Measurements from ENCODE around the gene PAK5. TPM values are rescaled to one million over a fixed set of nuclear protein-coding genes. Genes with fewer than 3 reads are reported as not detected.

Gene PAK5
- not detected for total RNA-seq
- polyA plus RNA-seq, result not detected
- long read RNA-seq, donor 1, result 0 reads
- long read RNA-seq, donor 2, result 0 reads

DNA sequence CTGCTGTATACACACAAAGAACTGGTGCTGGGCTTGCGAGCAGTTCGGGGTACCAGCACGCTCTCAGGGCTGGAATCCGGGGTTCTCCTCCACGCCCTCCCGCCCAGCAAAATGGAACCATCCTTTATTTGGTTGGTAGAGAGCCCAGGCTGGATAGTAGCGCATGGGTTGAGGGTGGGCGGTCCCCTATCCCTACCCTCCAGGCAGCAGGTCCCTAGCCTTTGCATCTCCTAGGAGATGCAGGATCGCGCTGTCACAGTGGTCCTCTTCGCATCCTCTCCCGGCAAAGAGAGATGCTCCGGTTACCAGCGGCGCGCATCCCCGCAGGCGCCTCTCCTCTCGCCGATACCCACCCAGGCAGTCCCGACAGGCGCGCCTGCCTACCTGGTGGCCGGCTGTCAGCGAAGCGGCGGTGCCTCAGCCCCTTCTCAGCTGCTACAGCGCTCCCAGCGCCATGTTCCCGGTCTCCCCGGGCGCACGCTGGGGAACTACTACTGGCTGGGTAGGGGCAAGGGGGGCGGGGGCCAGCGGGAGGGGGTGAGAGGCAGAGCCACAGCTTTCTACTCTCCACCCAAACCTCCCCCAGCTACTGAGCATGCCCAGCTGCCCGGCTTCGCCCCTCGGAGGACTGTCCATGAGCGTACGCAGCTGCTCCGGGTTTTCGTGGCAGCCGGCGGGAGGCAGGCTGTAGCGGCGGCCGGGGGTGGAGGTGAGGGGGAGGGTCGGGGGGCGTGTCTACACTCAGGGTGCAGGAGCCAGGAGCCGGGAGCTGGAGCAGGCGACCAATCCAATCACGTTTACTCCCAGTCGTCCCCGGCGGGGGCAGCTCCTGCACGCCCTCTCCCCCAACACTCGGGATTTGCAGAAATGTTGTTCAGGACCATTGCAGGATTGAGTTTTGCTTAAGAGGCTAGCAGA is at the start of gene PAK5:
PAK5 (minus strand) TSS at position 699 of the 918 bp plus-strand sequence. CDS start 194,748 bp downstream, outside the sequence.
- peaks cover 0 to 16% (median 12%) of the 10 kb centered on the region in 8 donors for H3K9me3 ChIP-seq
- H3K4me1 ChIP-seq, result peaks cover 0 to 7% (median 0%) of the 10 kb centered on the region in 6 donors
- 3 to 11% (median 4%) methylated on average over 24 to 57 of the region's 57 CpGs for WGBS, 5 donors
- intact Hi-C loops (cut with DNase I; ENCODE audit: low total_unique reads), result no loop called here
- peak within 1 kb of the TSS in 1 of 8 donors; percentile 27 for H3K4me3 ChIP-seq
- DNase-seq, result peak; percentile 76
- no peak within 1 kb of the TSS for H3K27ac ChIP-seq
- H3K36me3 ChIP-seq, result no peaks in the 10 kb centered on the region
- TF ChIP-seq, protein P1, sequence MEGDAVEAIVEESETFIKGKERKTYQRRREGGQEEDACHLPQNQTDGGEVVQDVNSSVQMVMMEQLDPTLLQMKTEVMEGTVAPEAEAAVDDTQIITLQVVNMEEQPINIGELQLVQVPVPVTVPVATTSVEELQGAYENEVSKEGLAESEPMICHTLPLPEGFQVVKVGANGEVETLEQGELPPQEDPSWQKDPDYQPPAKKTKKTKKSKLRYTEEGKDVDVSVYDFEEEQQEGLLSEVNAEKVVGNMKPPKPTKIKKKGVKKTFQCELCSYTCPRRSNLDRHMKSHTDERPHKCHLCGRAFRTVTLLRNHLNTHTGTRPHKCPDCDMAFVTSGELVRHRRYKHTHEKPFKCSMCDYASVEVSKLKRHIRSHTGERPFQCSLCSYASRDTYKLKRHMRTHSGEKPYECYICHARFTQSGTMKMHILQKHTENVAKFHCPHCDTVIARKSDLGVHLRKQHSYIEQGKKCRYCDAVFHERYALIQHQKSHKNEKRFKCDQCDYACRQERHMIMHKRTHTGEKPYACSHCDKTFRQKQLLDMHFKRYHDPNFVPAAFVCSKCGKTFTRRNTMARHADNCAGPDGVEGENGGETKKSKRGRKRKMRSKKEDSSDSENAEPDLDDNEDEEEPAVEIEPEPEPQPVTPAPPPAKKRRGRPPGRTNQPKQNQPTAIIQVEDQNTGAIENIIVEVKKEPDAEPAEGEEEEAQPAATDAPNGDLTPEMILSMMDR (IDR thresholded peaks at IDR 0.05 in 8 of 11, conservative IDR thresholded peaks at IDR 0.05 in 3 of 11), result no peak
- TF ChIP-seq POLR2A (IDR thresholded peaks at IDR 0.05) (no peak), POLR2AphosphoS5 (IDR thresholded peaks at IDR 0.05) (no peak)
- H3K27me3 ChIP-seq (replicated peaks in 1 of 7), result peaks cover 0 to 57% (median 21%) of the 10 kb centered on the region in 7 donors

GRCh38 chr20:9887706-9888105 is 48.8 kb upstream of the PAK5 start:
- H3K9me3 ChIP-seq, result peaks cover 0 to 7% (median 0%) of the 10 kb centered on the region in 8 donors
- H3K27ac ChIP-seq, result no peak overlapping the region
- H3K4me1 ChIP-seq, result no peaks in the 10 kb centered on the region
- TF ChIP-seq, protein P1 (IDR thresholded peaks at IDR 0.05 in 8 of 11, conservative IDR thresholded peaks at IDR 0.05 in 3 of 11), result no peak
- TF ChIP-seq POLR2AphosphoS5 (IDR thresholded peaks at IDR 0.05) (no peak), POLR2A (IDR thresholded peaks at IDR 0.05) (no peak)
- H3K36me3 ChIP-seq, result no peaks in the 10 kb centered on the region
- no peak for DNase-seq
- peaks cover 0 to 8% (median 0%) of the 10 kb centered on the region in 7 donors for H3K27me3 ChIP-seq (replicated peaks in 1 of 7)
- intact Hi-C loops (cut with DNase I; ENCODE audit: low total_unique reads), result no loop called here
- no peak overlapping the region for H3K4me3 ChIP-seq

DNA sequence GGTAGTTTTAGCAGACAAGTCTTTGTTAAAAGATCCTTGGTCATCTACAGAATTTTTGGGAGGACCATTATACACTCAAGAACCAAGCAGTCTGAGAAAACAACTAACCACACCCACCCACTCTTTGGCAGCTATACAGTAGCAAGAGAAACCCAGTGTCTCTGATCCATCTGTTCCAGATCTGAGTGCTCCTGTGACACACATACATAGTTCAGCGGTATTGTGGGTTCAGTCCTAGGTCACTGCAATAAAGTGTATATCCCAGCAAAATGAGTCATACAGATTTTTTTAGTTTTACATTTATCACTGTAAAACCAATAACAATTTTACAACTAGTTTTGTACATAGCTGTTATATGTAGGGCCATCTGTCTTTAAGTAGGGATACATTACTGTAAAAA is 47.4 kb upstream of the PAK5 start:
- DNase-seq, result no peak
- H3K4me1 ChIP-seq, result no peaks in the 10 kb centered on the region
- TF ChIP-seq POLR2AphosphoS5 (IDR thresholded peaks at IDR 0.05) (no peak), POLR2A (IDR thresholded peaks at IDR 0.05) (no peak)
- TF ChIP-seq, protein P1 (IDR thresholded peaks at IDR 0.05 in 8 of 11, conservative IDR thresholded peaks at IDR 0.05 in 3 of 11), result no peak
- no peak overlapping the region for H3K27ac ChIP-seq
- peaks cover 0 to 7% (median 0%) of the 10 kb centered on the region in 8 donors for H3K9me3 ChIP-seq
- peaks cover 0 to 8% (median 0%) of the 10 kb centered on the region in 7 donors for H3K27me3 ChIP-seq (replicated peaks in 1 of 7)
- H3K36me3 ChIP-seq, result no peaks in the 10 kb centered on the region
- WGBS, 5 donors, result 68 to 97% (median 88%) methylated on average over 1 of the region's 1 CpG
- intact Hi-C loops (cut with DNase I; ENCODE audit: low total_unique reads), result no loop called here
- H3K4me3 ChIP-seq, result no peak overlapping the region

DNA sequence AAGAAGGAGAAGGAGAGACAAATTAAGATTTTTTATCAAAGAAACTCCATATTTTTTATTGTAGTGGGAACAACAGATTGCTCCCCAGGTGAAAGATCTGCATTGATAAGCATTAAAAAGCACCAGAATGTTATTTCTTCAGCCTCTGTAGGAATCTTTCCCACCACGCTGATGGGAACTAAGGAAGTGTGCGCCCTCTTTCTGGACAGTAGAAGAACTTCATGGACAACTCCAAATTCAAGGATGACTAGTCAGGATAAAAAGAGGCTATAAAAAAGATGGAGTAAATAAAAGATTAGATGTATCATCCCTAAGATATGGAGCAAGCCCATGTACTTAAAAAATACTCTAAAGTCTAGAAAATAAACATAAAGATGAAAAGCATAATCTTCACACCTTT is 45.8 kb upstream of the PAK5 start:
- 45 to 63% (median 49%) methylated on average over 2 of the region's 2 CpGs for WGBS, 5 donors
- DNase-seq, result no peak
- Histone ChIP-seq H3K4me3 (no peak overlapping the region), H3K27me3 (replicated peaks in 1 of 7) (peaks cover 0 to 8% (median 0%) of the 10 kb centered on the region in 7 donors), H3K9me3 (peaks cover 0 to 7% (median 0%) of the 10 kb centered on the region in 8 donors), H3K4me1 (no peaks in the 10 kb centered on the region), H3K36me3 (no peaks in the 10 kb centered on the region), H3K27ac (no peak overlapping the region)
- intact Hi-C loops (cut with DNase I; ENCODE audit: low total_unique reads), result no loop called here
- no peak for TF ChIP-seq POLR2A (IDR thresholded peaks at IDR 0.05)
- TF ChIP-seq POLR2AphosphoS5 (IDR thresholded peaks at IDR 0.05), result no peak
- TF ChIP-seq, protein P1 (IDR thresholded peaks at IDR 0.05 in 8 of 11, conservative IDR thresholded peaks at IDR 0.05 in 3 of 11), result no peak

All from spleen (tissue), 13 donors.